ENCODE measurements around the gene SDK2. TPM values are rescaled to one million over a fixed set of nuclear protein-coding genes. Genes with fewer than 3 reads are reported as not detected.

The SDK2 gene
- total and polyA plus RNA-seq, 9 of the 15 experiments (the other 6 are each of a cell fraction or from before 2014, with no cell fraction given): 0.04 TPM; not detected in 8

GRCh38 chr17:73588891-73589290 lies 55.4 kb downstream of the SDK2 start:
- H3K4me3 ChIP-seq: no peak overlapping the region
- no peaks in the 10 kb centered on the region for H3K79me2 ChIP-seq (ENCODE audit: control insufficient read depth, insufficient read depth, low read length)
- no peak overlapping the region for H3K9ac ChIP-seq (ENCODE audit: insufficient read depth in 1 of 2, low read depth in 2 of 2, low read length in 2 of 2)
- H3K27ac ChIP-seq (ENCODE audit: extremely low read depth, low read depth, low read length): no peak overlapping the region
- in situ Hi-C loops (cut with MboI) (no loop called here), intact Hi-C loops (cut with micrococcal nuclease) (no loop called here)
- DNase-seq (ENCODE audit: extremely low read depth in 1 of 4, low spot score in 3 of 4) (no peak), FAIRE-seq (no peak), ATAC-seq (no peak)
- H3K9me1 ChIP-seq (ENCODE audit: control insufficient read depth, insufficient read depth, low read length): no peaks in the 10 kb centered on the region
- WGBS (ENCODE audit: insufficient coverage, low coverage, missing lambda C conversion rate): 0% methylated on average over 7 of the region's 7 CpGs
- ChIA-PET CTCF (ENCODE audit: low intra/inter-chr PET ratio) (no interaction called here), POLR2A (no interaction called here)
- no peaks in the 10 kb centered on the region for H3K9me3 ChIP-seq (replicated peaks; ENCODE audit: control insufficient read depth, insufficient read depth, low read depth, low read length)
- no peaks in the 10 kb centered on the region; a peak in 1 of 5 replicates for H3K4me1 ChIP-seq (replicated peaks in 1 of 2; ENCODE audit: control insufficient read depth in 2 of 2, insufficient read depth in 2 of 2, low read length in 2 of 2)
- peaks cover 13 to 57% of the 10 kb centered on the region in 2 experiments; a peak in 3 of 5 replicates for H3K27me3 ChIP-seq (ENCODE audit: control insufficient read depth in 2 of 2, insufficient read depth in 2 of 2, low read length in 2 of 2)
- no peak overlapping the region for H2AFZ ChIP-seq (ENCODE audit: low read depth, low read length)
- no peaks in the 10 kb centered on the region for H3K36me3 ChIP-seq (ENCODE audit: control insufficient read depth, insufficient read depth, low read length)
- peaks cover 16% of the 10 kb centered on the region for H4K20me1 ChIP-seq (replicated peaks; ENCODE audit: control insufficient read depth, insufficient read depth, low read length)
- BruUV-seq (replicated peaks): no TSS peak
- H3K4me2 ChIP-seq (ENCODE audit: insufficient read depth, low read length): no peak overlapping the region
- TF ChIP-seq ZBED1 (IDR thresholded peaks at IDR 0.05): no peak
- TF ChIP-seq ARID1B (IDR thresholded peaks at IDR 0.05): no peak
- no peak for TF ChIP-seq USF2 (CRISPR knock-in tag; IDR thresholded peaks at IDR 0.05)
- TF ChIP-seq ZNF212 (CRISPR knock-in tag; IDR thresholded peaks at IDR 0.05): no peak
- no peak for TF ChIP-seq FOXM1 (IDR thresholded peaks at IDR 0.05; ENCODE audit: low read depth)
- no peak for TF ChIP-seq FOXM1 (CRISPR knock-in tag; IDR thresholded peaks at IDR 0.05; ENCODE audit: low read depth)
- no peak for TF ChIP-seq TSHZ1 (CRISPR knock-in tag; IDR thresholded peaks at IDR 0.05)
- TF ChIP-seq MBD2 (IDR thresholded peaks at IDR 0.05; ENCODE audit: borderline replicate concordance, low read depth): no peak
- no peak for TF ChIP-seq GATAD2A (IDR thresholded peaks at IDR 0.05)
- no peak for TF ChIP-seq IRF1 (CRISPR knock-in tag; IDR thresholded peaks at IDR 0.05; ENCODE audit: borderline replicate concordance)
- TF ChIP-seq NFYB (IDR thresholded peaks at IDR 0.05; ENCODE audit: extremely low read depth, insufficient read length): no peak
- no peak for TF ChIP-seq PHTF2 (CRISPR knock-in tag; IDR thresholded peaks at IDR 0.05)
- TF ChIP-seq HMGN3 (IDR thresholded peaks at IDR 0.05; ENCODE audit: borderline replicate concordance, extremely low read depth, insufficient read length, low read depth, low read length): no peak
- TF ChIP-seq, protein P1, sequence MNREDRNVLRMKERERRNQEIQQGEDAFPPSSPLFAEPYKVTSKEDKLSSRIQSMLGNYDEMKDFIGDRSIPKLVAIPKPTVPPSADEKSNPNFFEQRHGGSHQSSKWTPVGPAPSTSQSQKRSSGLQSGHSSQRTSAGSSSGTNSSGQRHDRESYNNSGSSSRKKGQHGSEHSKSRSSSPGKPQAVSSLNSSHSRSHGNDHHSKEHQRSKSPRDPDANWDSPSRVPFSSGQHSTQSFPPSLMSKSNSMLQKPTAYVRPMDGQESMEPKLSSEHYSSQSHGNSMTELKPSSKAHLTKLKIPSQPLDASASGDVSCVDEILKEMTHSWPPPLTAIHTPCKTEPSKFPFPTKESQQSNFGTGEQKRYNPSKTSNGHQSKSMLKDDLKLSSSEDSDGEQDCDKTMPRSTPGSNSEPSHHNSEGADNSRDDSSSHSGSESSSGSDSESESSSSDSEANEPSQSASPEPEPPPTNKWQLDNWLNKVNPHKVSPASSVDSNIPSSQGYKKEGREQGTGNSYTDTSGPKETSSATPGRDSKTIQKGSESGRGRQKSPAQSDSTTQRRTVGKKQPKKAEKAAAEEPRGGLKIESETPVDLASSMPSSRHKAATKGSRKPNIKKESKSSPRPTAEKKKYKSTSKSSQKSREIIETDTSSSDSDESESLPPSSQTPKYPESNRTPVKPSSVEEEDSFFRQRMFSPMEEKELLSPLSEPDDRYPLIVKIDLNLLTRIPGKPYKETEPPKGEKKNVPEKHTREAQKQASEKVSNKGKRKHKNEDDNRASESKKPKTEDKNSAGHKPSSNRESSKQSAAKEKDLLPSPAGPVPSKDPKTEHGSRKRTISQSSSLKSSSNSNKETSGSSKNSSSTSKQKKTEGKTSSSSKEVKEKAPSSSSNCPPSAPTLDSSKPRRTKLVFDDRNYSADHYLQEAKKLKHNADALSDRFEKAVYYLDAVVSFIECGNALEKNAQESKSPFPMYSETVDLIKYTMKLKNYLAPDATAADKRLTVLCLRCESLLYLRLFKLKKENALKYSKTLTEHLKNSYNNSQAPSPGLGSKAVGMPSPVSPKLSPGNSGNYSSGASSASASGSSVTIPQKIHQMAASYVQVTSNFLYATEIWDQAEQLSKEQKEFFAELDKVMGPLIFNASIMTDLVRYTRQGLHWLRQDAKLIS (CRISPR knock-in tag; IDR thresholded peaks at IDR 0.05): no peak
- TF ChIP-seq MAFF (IDR thresholded peaks at IDR 0.05; ENCODE audit: low read length): no peak
- no peak for TF ChIP-seq ZBTB1 (CRISPR knock-in tag; IDR thresholded peaks at IDR 0.05; ENCODE audit: borderline replicate concordance, low read depth)

Data from K562 (cell line).